H1 (cell line): ENCODE measurements around the gene ASCC1. TPM values are rescaled to one million over a fixed set of nuclear protein-coding genes. Genes with fewer than 3 reads are reported as not detected.

Experiments
- RNF2 ChIP-seq: fragments of 200-900, 300-1000 bp; sonication (generic); IDR thresholded peaks from 2 replicates; pipeline ENCODE4 v1.7.1; 2016; ENCODE audit warnings: borderline replicate concordance, low read depth, mild to moderate bottlenecking, antibody characterized with exemption, low read length; ENCODE audit not compliant: poor library complexity, severe bottlenecking; ENCODE audit errors: missing control alignments
- polyA plus RNA-seq, 7 experiments: library from polyadenylated mRNA; depleted of rRNA in 3 of 7; stranded (reverse) in 5 of 7; unstranded in 2 of 7; fragments of >200 nt in 5 of 7; fragments of 200-250 nt in 2 of 7; gene quantifications; 1 replicate in 5 of 7; 2 replicates in 1 of 7; 4 replicates in 1 of 7; pipeline versions ENCODE4 v1.2.1 to v1.2.3, GENCODE V29; 2011 to 2013; ENCODE audit warnings: missing spikeins in 2 of 7, mixed read lengths in 2 of 7
- total RNA-seq: library from RNA; stranded (reverse); fragmentation: NEBNext Ultra II Directional; extraction: Animal tissue kit (Norgen Biotek cat#: 25700); gene quantifications from 2 replicates; pipeline ENCODE4 v1.2.1, GENCODE V29; 2021

ASCC1 gene
- total and polyA plus RNA-seq, 2 of the 8 experiments (the other 6 are each of a cell fraction or from before 2014, with no cell fraction given), result 25.6 to 35.8 TPM

DNA sequence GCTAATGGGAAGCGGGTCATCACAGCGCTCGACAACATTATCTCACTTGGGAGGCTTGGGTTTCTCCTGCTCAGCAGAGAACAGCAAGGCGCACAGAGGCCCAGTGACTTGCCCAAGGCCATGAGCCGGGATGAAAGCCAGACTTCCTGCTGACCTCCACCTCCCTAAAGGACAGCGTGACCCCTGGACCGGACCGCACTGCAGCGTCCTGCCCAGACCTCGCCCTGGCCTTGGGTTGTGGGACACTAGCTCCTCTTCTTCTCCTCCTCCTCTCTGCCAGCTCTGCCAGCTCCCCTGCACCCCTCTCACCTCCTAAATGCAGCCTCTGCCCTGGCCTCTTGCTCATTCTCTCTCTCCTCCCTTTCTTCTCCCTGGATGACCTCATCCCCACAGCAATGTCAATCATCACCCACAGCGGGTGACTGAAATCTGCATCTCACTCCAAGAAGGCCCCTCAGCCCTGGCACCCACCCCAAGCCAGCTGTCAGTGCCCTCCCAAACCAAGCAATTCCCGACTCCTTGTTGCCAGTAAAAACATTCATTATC, 147.1 kb downstream of the ASCC1 start (continued):
- no peak for TF ChIP-seq RNF2
